GM21390 (cell line): ENCODE data around the gene GPA33.

Experiments
- ATAC-seq: cut with Tn5 transposase; IDR thresholded peaks from one replicate; pipeline ENCODE4 v1.9.1; 2021; ENCODE audit not compliant: unreplicated experiment

The GPA33 gene

GRCh38 chr1:167088746-167089417, 1.3 kb downstream of the GPA33 start:
- no peak for ATAC-seq

GRCh38 chr1:167086768-167087167, 3.4 kb downstream of the GPA33 start:
- no peak for ATAC-seq

- ATAC-seq, result no peak
These were observed 4.1 kb downstream of the GPA33 start for GRCh38 chr1:167086033-167086432.

DNA sequence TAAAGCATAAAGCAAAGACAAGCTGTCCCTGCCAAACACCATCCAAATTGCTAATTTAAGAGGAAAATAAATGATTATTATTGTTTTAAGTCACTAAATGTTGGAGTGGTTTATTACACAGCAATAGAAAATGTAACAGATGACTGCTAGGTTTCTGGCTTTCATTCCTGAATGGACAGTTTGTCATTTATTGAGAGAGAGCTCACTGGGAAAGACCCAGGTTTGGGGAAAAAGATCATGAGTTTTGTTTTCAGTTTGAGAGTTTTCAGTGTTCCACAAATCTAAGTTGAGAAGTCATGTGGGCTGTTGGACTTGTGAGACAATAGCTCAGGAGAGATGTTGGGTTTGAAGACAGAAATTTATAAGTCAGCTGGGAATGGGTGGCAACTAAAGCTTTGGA, 5.4 kb downstream of the GPA33 start:
- no peak for ATAC-seq

DNA sequence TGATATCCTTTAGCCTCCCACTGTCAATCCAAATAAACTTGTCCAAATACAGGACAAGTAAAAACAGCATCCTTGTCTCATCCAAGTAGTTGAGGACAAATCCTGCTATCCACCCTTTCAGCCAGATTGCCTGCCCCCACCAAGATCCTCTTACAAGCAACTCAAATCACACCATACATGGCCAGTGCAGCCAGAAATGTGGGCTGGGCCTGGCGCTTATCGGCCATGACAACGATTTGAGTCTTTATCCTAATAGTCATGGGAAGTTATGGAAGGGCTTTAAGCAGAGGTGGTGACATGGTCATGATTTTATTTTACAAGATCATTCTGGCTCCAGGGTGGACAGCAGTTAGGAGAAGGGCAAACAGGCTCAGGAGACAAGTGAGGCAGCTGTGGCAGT, 6.3 kb downstream of the GPA33 start:
- no peak for ATAC-seq

DNA sequence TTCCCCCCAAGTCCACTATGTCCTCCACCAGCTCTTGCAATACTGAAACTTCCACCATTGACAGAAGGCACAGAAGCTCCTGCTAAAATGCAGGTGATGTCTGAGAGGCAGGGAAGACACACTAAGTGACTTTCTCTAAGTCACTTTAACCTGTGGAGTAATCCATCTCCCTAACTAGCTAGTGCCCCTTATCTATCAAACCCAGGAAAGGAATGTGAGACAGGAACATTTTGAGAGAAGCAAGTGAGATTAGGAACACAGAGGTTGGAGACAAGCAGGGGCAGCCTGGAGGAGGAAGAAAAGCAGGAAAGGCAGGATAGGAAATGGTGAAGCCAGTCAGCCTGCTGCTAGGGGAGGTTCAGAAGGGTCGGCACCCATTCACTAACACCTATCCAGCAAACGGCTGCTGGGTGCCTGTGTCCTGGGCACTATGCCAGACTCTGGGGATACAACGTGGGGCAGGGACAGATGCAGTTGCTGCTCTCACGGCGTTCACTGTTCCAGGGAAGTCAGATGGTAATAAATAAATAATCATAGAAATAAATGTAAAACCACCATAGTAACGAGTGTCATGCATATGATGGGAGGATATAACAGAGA, 7.0 kb downstream of the GPA33 start:
- no peak for ATAC-seq

GRCh38 chr1:167082511-167083027, 7.6 kb downstream of the GPA33 start:
- no peak for ATAC-seq

DNA sequence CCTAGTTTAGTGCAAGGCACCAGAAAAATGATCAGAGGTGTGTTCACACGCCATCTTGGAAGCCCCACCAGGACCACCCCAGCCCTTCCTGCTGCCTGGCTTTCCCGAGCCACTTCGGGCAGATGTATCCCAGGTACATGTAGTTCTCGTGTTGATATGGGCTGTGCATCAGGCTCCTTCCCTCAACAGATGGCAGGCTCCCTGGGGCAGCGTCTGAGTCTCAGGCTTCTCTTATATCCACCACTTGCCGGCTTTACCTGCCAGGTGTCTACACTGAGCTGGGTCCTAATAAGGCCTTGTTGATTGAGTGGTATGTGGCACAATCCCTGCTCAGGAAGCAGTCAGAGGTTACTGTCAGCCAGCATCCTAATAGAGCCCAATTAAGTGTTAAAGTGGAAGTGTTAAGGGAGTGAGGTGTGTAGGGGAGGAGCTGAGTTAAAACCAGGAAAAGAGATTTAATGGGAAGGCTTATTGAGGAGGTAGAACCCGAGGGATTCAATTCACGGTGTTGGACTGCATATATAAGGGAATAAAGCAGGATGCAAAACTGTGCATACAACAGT, 8.5 kb downstream of the GPA33 start:
- no peak for ATAC-seq

DNA sequence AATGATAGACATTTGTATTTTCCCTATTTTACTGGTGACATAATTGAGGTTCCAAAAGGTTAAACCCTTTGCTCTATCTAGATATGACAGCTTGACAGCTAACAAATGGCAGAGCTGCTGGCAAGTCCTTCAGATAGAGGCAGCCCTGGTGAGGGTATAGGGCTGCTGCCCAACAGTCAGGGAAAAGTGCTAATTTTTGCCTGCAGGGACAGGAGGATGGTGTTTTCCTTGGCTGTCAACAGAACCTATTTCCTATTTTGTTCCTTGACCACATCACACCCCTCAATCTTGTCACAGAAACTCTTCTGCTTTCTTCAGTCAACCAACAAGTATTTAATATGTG, 12.3 kb downstream of the GPA33 start:
- no peak for ATAC-seq

DNA sequence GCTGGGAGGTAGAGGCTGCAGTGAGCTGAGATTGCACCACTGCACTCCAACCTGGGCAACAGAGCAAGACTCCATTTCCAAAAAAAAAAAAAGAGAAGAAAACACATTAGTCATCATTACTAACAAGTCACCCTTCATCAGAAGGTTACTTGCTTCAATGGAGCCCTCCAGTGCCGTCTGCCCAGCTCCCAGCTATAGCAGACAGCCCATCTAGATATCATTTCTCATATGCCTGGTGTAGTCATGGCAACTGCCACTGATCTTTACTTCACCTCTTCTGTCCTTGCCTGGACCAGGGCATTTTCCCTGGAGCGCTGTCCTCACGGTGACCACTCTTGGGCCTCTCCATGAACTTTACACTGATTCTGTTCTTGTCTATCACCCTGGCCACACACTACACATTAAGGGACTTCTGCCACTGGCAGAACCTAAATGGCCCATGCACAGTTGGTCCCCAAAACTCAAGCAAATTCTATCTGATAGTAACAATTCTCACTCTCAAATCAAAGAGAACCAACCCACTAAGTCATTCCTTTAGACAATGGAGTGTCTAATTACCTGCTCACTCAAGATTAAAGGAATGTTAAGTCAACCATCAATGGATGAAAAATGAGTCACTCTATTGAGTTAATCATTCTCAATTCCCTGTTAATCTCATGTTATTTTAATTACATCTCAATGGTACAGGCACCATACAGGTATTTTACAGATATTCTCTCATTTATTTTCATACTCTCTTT, 12.9 kb downstream of the GPA33 start:
- ATAC-seq, result no peak

- ATAC-seq, result no peak
These were observed 14.0 kb downstream of the GPA33 start for GRCh38 chr1:167076136-167076710.

DNA sequence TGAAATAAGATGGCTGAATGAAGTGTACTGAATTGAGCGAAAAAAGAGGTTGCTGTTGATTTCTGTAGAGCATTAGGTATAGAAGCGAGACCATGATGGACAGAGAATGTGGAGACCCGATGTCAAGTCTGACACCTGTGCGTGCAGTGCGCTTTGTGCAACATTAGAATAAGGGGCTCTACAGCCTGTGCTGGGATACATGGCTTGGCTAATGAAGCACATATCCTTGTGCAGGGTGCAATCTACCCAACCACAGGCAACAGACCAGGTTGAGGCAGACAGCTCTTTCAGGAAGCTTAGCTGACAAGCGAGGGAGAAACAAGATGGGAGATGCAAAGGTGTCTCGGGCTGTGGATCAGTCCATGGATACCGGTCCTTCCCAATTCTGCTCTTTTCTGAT, 18.9 kb downstream of the GPA33 start:
- no peak for ATAC-seq

DNA sequence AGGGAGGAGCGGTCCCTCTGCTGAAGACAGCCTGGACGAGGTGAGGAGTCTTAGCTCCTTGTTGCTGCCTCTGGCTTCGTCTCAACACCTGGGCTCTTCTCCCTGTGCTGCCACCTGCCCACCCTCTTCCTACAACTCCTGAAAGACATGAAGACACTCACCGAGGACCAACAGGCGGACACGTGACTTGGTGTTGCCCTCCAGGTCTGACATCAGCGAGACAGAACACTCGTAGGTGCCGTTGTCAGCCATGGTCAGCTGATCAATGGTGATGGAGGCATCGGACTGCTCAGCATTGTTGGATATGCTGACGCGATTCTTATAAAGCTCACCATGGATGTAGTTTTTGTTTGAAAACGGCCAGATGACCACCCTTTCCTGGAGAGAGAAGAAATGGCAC, 21.4 kb downstream of the GPA33 start:
- ATAC-seq, result no peak

DNA sequence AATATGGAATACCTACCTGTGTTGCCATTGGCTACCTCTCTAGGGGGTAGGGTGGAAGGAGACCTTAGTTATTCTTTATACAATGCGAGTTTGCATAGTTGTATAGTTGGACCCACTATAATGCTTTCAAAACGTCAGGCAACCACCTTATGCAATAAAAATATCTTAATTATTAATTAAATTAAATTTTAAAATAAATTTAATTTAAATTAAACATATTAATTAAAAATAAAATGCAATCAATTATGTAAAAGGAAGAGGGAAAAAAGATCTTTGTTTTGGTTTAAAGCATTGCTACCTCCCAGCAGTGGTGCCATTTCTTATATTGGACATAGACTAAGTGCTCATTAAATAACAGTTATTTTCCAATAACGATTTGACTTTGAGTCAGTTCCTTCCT, 22.3 kb downstream of the GPA33 start:
- ATAC-seq, result no peak

DNA sequence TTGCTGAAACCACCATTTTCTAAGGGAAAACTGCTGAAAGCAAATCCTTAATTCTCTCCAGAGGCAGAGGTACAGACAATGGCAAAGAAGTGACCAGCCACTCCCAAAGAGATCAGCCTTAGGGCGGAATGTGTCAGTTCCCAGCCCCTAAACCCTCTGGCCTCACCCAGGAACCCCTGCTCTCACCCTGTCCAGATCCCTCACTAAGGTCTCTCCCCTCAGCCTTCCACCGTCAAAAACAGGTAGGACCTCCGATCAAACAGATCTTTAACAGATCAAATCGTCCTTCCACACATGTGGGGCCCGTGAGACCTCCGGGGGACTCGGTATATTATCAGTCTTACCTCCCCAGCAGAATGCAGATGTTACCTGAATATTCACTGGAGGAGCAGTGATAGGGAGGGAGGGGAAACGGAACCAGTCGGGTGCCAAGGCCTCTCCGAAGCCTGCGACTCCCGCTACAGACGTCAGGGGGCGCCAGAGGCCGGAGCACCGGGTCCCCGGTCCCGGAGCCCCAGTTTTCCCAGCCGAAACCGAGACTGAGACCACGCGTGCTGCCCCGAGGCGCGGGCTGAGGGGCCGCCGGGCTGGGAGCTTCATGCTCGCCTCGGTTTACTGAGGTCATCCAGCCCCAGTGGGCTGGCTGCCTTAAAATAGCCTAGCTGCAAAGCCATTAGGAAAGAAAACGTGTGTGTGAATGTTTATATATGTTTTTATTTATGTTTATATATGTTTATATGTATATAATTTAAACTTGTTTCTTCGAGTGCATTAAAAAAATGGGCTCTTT, 23.6 kb downstream of the GPA33 start:
- peak; percentile 89 for ATAC-seq

DNA sequence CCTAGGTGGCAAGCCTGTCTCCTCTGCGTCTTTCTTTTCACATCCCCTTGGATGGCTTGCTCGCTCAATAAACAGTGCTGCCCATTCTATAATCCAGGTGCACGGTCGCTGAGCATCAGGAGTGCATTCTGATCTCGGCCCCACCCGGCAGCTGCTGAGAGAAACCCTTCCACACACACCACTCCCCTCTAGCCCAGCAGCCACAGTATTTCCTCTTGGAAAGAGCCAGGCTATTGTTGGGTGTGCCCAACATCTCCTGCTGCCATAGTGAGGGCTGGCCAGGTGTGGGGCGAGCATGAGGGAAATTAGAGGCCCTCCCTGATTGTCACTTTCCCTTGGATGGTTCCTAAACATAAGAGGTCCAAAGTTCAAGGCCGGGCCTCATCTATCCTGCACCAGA, 24.7 kb downstream of the GPA33 start:
- no peak for ATAC-seq

GRCh38 chr1:167064621-167065020, 25.6 kb downstream of the GPA33 start:
- no peak for ATAC-seq

DNA sequence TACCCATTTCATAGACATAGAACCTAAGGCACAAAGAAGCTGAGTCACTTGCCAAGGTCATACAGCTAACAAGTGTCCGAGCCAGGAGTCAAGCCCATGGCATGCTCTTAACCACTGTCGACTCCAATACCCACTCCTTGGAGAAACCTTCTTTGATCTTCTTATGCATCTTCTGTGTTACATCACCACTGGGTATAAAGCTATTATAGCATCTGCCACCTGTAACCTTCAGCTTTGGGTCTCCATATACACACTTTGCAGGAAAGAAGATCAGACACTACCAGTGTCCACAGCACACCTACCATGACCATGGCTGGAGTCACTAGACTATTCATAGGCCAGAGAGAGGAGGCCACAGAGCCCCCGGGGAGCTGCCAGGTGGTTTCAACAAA, 29.1 kb downstream of the GPA33 start:
- ATAC-seq, result no peak

DNA sequence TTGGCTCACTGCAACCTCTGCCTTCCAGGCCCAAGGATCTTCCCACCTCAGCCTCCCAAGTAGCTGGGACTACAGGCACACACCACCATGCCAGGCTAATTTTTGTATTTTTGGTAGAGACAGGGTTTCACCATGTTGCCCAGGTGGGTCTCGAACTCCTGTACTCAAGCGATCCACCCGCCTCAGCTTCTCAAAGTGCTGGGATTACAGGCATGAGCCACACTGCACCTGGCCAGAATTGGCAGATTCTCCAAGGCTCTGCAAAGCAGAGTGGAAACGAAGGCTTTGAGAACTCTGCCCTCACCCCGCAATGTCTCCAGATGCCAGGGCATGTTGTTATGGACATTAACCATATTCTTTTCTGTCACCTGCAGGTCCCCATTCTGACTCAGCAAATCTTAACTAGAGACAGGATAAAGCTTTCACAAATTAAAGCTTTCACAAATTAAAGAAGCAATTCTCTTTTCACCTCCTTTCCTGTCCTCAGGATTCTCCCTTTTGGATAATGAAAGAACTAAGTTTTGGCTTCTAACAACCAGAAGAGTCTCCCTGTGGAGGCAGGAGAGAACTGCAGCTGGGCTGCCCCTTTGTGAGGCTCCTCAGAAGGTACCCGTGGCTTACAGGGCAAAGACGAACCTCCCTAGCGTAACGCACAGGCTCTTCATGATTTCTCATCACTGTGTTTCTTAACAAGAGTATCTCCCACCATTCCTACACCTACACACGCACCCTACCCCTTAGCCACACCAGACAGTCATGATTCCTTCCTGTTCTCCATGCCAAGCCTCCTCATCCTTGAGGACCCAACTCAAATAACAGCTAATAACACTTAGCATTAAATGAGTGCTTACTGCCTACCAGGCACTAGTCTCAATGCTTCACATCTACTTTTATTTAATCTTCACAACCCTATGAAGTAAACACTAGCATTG, 29.8 kb downstream of the GPA33 start:
- no peak for ATAC-seq

GRCh38 chr1:167059809-167060107, 30.4 kb downstream of the GPA33 start:
- ATAC-seq, result no peak
